ENCODE results near the gene HIP1. TPM values are rescaled to one million over a fixed set of nuclear protein-coding genes. Genes with fewer than 3 reads are reported as not detected.

HIP1 gene
- total and polyA plus RNA-seq, 2 of the 4 experiments (the other 2 are of a cell fraction), result 6.8 to 10.0 TPM

DNA sequence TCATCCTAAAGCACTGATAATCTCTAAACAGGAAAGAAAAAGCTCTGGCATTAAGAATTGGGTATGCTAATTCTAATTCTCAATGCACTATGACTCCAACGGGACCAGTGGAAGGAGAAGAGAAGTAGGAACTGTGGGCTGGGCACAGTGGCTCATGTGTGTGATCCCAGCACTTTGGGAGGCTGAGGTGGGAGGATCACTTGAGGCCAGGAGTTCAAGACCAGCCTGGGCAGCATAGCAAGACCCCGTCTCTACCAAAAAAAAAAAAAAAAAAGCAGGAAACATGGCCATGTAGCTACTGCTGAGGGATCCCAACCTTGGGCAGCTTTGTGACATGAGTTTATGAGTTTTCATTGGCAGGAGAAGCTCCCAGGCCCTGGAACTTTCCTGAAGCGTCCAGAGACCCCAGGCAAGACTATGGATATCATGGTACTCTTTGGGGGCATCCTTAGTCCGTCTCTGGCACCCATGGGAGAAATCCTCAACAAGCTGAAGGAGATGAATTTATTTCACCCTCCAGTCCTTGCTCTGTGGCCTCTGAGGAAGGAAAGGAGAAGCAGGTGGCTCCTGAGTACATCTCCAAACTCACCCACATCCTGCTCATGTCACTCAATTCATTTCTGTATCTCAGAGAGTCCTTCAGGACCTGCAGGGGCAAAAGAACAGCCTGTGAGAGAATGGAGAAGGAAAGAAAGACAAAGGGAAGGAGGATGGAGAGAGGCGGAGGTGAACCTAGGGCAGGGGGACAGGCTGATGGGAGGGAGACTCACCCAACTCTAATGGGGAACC is 147.1 kb downstream of the HIP1 start:
- BruUV-seq (replicated peaks), result no TSS peak
- no peaks in the 10 kb centered on the region for H3K27me3 ChIP-seq (ENCODE audit: control insufficient read depth, insufficient read depth, low read length)
- no peak for DNase-seq
- no peak for ATAC-seq (ENCODE audit: low read depth)
- H3K36me3 ChIP-seq (ENCODE audit: control insufficient read depth, insufficient read depth, low read length), result peaks cover 10% of the 10 kb centered on the region
- no peak overlapping the region for H2AK5ac ChIP-seq (ENCODE audit: low read depth, low read length)
- no peak overlapping the region for H3K4ac ChIP-seq (ENCODE audit: low read depth, low read length)
- TF ChIP-seq, protein P1, sequence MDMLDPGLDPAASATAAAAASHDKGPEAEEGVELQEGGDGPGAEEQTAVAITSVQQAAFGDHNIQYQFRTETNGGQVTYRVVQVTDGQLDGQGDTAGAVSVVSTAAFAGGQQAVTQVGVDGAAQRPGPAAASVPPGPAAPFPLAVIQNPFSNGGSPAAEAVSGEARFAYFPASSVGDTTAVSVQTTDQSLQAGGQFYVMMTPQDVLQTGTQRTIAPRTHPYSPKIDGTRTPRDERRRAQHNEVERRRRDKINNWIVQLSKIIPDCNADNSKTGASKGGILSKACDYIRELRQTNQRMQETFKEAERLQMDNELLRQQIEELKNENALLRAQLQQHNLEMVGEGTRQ (IDR thresholded peaks at IDR 0.05; ENCODE audit: low read depth, low read length), result no peak
- TF ChIP-seq MAFK (IDR thresholded peaks at IDR 0.05; ENCODE audit: low read depth, low read length) (no peak), SMC3 (IDR thresholded peaks at IDR 0.05; ENCODE audit: low read depth, low read length) (no peak), MAZ (IDR thresholded peaks at IDR 0.05; ENCODE audit: borderline replicate concordance, low read depth, low read length) (no peak), CEBPB (IDR thresholded peaks at IDR 0.05; ENCODE audit: low read depth, low read length) (no peak), FOS (IDR thresholded peaks at IDR 0.05; ENCODE audit: low read depth, low read length) (no peak), NFE2L2 (IDR thresholded peaks at IDR 0.05; ENCODE audit: low read depth, low read length) (no peak), RAD21 (IDR thresholded peaks at IDR 0.05; ENCODE audit: low read length) (no peak), MXI1 (IDR thresholded peaks at IDR 0.05; ENCODE audit: borderline replicate concordance, low read depth, low read length) (no peak)
- TF ChIP-seq, protein P2, sequence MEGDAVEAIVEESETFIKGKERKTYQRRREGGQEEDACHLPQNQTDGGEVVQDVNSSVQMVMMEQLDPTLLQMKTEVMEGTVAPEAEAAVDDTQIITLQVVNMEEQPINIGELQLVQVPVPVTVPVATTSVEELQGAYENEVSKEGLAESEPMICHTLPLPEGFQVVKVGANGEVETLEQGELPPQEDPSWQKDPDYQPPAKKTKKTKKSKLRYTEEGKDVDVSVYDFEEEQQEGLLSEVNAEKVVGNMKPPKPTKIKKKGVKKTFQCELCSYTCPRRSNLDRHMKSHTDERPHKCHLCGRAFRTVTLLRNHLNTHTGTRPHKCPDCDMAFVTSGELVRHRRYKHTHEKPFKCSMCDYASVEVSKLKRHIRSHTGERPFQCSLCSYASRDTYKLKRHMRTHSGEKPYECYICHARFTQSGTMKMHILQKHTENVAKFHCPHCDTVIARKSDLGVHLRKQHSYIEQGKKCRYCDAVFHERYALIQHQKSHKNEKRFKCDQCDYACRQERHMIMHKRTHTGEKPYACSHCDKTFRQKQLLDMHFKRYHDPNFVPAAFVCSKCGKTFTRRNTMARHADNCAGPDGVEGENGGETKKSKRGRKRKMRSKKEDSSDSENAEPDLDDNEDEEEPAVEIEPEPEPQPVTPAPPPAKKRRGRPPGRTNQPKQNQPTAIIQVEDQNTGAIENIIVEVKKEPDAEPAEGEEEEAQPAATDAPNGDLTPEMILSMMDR (conservative IDR thresholded peaks at IDR 0.05; ENCODE audit: low read depth, low read length), result no peak
- H3K79me1 ChIP-seq (ENCODE audit: low read depth in 1 of 2, low read length in 2 of 2), result no peaks in the 10 kb centered on the region; a peak in 2 of 4 replicates
- intact Hi-C loops (cut with micrococcal nuclease), result no loop called here
- H3K14ac ChIP-seq (replicated peaks; ENCODE audit: low read depth, low read length), result no peak overlapping the region
- H3K23ac ChIP-seq (ENCODE audit: low read depth, low read length), result no peak overlapping the region
- H2BK15ac ChIP-seq (ENCODE audit: low read depth, low read length), result no peak overlapping the region
- no peak overlapping the region for H2BK20ac ChIP-seq (ENCODE audit: low read depth, low read length)
- H2AK9ac ChIP-seq (replicated peaks; ENCODE audit: low read depth, low read length, poor library complexity), result no peak overlapping the region
- no peaks in the 10 kb centered on the region for H3K9me3 ChIP-seq (ENCODE audit: control insufficient read depth, insufficient read depth, low read length)
- no peak overlapping the region for H3K9ac ChIP-seq (ENCODE audit: low read depth, low read length)
- no peaks in the 10 kb centered on the region for H3K9me1 ChIP-seq (ENCODE audit: insufficient read depth, low read length)
- H4K91ac ChIP-seq (ENCODE audit: insufficient read depth, low read depth, low read length), result no peak overlapping the region
- H3K27ac ChIP-seq (ENCODE audit: insufficient read depth, low read length), result no peak overlapping the region
- H3K18ac ChIP-seq (ENCODE audit: low read depth, low read length), result no peak overlapping the region
- H3K4me1 ChIP-seq (ENCODE audit: control insufficient read depth, insufficient read depth, low read length), result peaks cover 3% of the 10 kb centered on the region
- H3K4me3 ChIP-seq (ENCODE audit: insufficient read depth, low read depth, low read length), result no peak overlapping the region
- no peak overlapping the region for H4K8ac ChIP-seq (ENCODE audit: low read depth in 2 of 2, low read length in 2 of 2)
- no peaks in the 10 kb centered on the region for H4K20me1 ChIP-seq (ENCODE audit: insufficient read depth, low read length)
- no peak overlapping the region for H2BK5ac ChIP-seq (ENCODE audit: low read depth, low read length, poor library complexity, severe bottlenecking)
- WGBS, 2 experiments (ENCODE audit: extremely low coverage in 2 of 2, insufficient read length in 1 of 2), result no CpG with 5 or more reads among the region's 5 CpGs
- no peak overlapping the region for H3K56ac ChIP-seq (ENCODE audit: extremely low read depth, insufficient read depth, low read length)
- dilution Hi-C loops (cut with HindIII; ENCODE audit: low sequenced_read_pairs, unreplicated experiment), result no loop called here
- in situ Hi-C loops (cut with MboI; ENCODE audit: low sequenced_read_pairs), result no loop called here
- no peak overlapping the region for H2BK120ac ChIP-seq (ENCODE audit: low read depth, low read length)
- POLR2A ChIA-PET (ENCODE audit: unreplicated experiment), result no interaction called here
- no peak overlapping the region for H3K4me2 ChIP-seq (ENCODE audit: low read depth, low read length)
- CTCF ChIA-PET, result no interaction called here
- no peak overlapping the region for H4K5ac ChIP-seq (ENCODE audit: low read depth, low read length)
- no peak overlapping the region for H2AFZ ChIP-seq (replicated peaks; ENCODE audit: low read length, poor library complexity)
